ENCODE results near the gene PFKFB2.

The PFKFB2 gene

GRCh38 chr1:207032528-207033017 lies 20.5 kb upstream of the PFKFB2 start, which contains the start of gene C1orf116:
TSS of gene C1orf116 (minus strand) at chr1:207032756. CDS start at chr1:207027598, 5,158 bp downstream.
- Histone ChIP-seq H3K9me3 (ENCODE audit: control insufficient read depth, insufficient read depth, low read length) (no peaks in the 10 kb centered on the region), H3K36me3 (ENCODE audit: control insufficient read depth, low read length) (no peaks in the 10 kb centered on the region), H3K9me2 (replicated peaks; ENCODE audit: control insufficient read depth, low read length) (no peaks in the 10 kb centered on the region), H3K27ac (ENCODE audit: low read depth, low read length) (no peak within 1 kb of the TSS), H3K4me1 (ENCODE audit: control insufficient read depth, low read length) (no peaks in the 10 kb centered on the region), H3F3A (ENCODE audit: control insufficient read depth, insufficient read depth) (no peaks in the 10 kb centered on the region), H3K79me2 (ENCODE audit: control insufficient read depth, low read length) (no peaks in the 10 kb centered on the region), H3K4me3 (ENCODE audit: low read length) (no peak within 1 kb of the TSS), H3K4me2 (ENCODE audit: low read length) (no peak within 1 kb of the TSS), H4K20me1 (ENCODE audit: control insufficient read depth, insufficient read depth, low read depth, low read length) (no peaks in the 10 kb centered on the region), H3K27me3 (ENCODE audit: control insufficient read depth, low read length) (peaks cover 60% of the 10 kb centered on the region)
- TF ChIP-seq CTCF (IDR thresholded peaks at IDR 0.05; ENCODE audit: low read depth, low read length, poor library complexity, severe bottlenecking) (no peak), EZH2phosphoT487 (IDR thresholded peaks at IDR 0.05; ENCODE audit: borderline replicate concordance, low read length) (no peak)

GRCh38 chr1:207033302-207033701 lies 19.8 kb upstream of the PFKFB2 start:
- TF ChIP-seq EZH2phosphoT487 (IDR thresholded peaks at IDR 0.05; ENCODE audit: borderline replicate concordance, low read length): no peak
- no peak for TF ChIP-seq CTCF (IDR thresholded peaks at IDR 0.05; ENCODE audit: low read depth, low read length, poor library complexity, severe bottlenecking)
- no peak overlapping the region for H3K4me2 ChIP-seq (ENCODE audit: low read length)

GRCh38 chr1:207034208-207034607 lies 18.9 kb upstream of the PFKFB2 start:
- no peaks in the 10 kb centered on the region for H3K9me2 ChIP-seq (replicated peaks; ENCODE audit: control insufficient read depth, low read length)
- no peaks in the 10 kb centered on the region for H3K79me2 ChIP-seq (ENCODE audit: control insufficient read depth, low read length)
- TF ChIP-seq EZH2phosphoT487 (IDR thresholded peaks at IDR 0.05; ENCODE audit: borderline replicate concordance, low read length): no peak
- no peak for TF ChIP-seq CTCF (IDR thresholded peaks at IDR 0.05; ENCODE audit: low read depth, low read length, poor library complexity, severe bottlenecking)
- no peak overlapping the region for H3K4me2 ChIP-seq (ENCODE audit: low read length)
- no peaks in the 10 kb centered on the region for H3F3A ChIP-seq (ENCODE audit: control insufficient read depth, insufficient read depth)
- peaks cover 54% of the 10 kb centered on the region for H3K27me3 ChIP-seq (ENCODE audit: control insufficient read depth, low read length)
- no peaks in the 10 kb centered on the region for H3K4me1 ChIP-seq (ENCODE audit: control insufficient read depth, low read length)
- no peaks in the 10 kb centered on the region for H3K9me3 ChIP-seq (ENCODE audit: control insufficient read depth, insufficient read depth, low read length)
- H3K27ac ChIP-seq (ENCODE audit: low read depth, low read length): no peak overlapping the region
- no peak overlapping the region for H3K4me3 ChIP-seq (ENCODE audit: low read length)
- no peaks in the 10 kb centered on the region for H4K20me1 ChIP-seq (ENCODE audit: control insufficient read depth, insufficient read depth, low read depth, low read length)
- no peaks in the 10 kb centered on the region for H3K36me3 ChIP-seq (ENCODE audit: control insufficient read depth, low read length)

More at GRCh38 chr1:207033302-207033701, 19.8 kb upstream of the PFKFB2 start:
- no peaks in the 10 kb centered on the region for H3K4me1 ChIP-seq (ENCODE audit: control insufficient read depth, low read length)
- no peaks in the 10 kb centered on the region for H3K9me3 ChIP-seq (ENCODE audit: control insufficient read depth, insufficient read depth, low read length)
- no peaks in the 10 kb centered on the region for H3K79me2 ChIP-seq (ENCODE audit: control insufficient read depth, low read length)
- no peak overlapping the region for H3K4me3 ChIP-seq (ENCODE audit: low read length)
- no peak overlapping the region for H3K27ac ChIP-seq (ENCODE audit: low read depth, low read length)
- H3K36me3 ChIP-seq (ENCODE audit: control insufficient read depth, low read length): no peaks in the 10 kb centered on the region
- H4K20me1 ChIP-seq (ENCODE audit: control insufficient read depth, insufficient read depth, low read depth, low read length): no peaks in the 10 kb centered on the region
- no peaks in the 10 kb centered on the region for H3F3A ChIP-seq (ENCODE audit: control insufficient read depth, insufficient read depth)
- no peaks in the 10 kb centered on the region for H3K9me2 ChIP-seq (replicated peaks; ENCODE audit: control insufficient read depth, low read length)
- peaks cover 62% of the 10 kb centered on the region for H3K27me3 ChIP-seq (ENCODE audit: control insufficient read depth, low read length)

All from DOHH2 (cell line).